Activated naive CD4-positive, alpha-beta T cell treated with anti-CD3 and anti-CD28 coated beads for 36 hours (primary cell): Measurements from ENCODE around the gene PRRC1. TPM values are rescaled to one million over a fixed set of nuclear protein-coding genes. Genes with fewer than 3 reads are reported as not detected.
A peak's percentile ranks its signal among the peaks of the same experiment; 100 is the strongest.

ENCODE experiments used
- CTCF ChIA-PET: fragments of 350-600 bp; sonication (Branson Sonifier 250); formaldehyde crosslinking; loops from one replicate; lab custom pipeline; 2021; ENCODE audit warnings: antibody characterized with exemption; lab: Charles Lee
- DNase-seq: peaks from one replicate; pipeline ENCODE4 v3.0.0-alpha.2; 2020
- H3K27ac Mint-ChIP-seq: one replicate; pipeline ENCODE4 v1.8.0; 2021; ENCODE audit warnings: mild to moderate bottlenecking, mixed read lengths
- H3K27me3 Mint-ChIP-seq: one replicate; pipeline ENCODE4 v1.8.0; 2021; ENCODE audit warnings: low read depth, mixed read lengths
- H3K36me3 Mint-ChIP-seq: one replicate; pipeline ENCODE4 v1.8.0; 2021; ENCODE audit warnings: low read depth, mixed read lengths
- H3K4me1 Mint-ChIP-seq: one replicate; pipeline ENCODE4 v1.8.0; 2021; ENCODE audit warnings: low read depth, mixed read lengths
- H3K4me3 Mint-ChIP-seq: one replicate; pipeline ENCODE4 v1.8.0; 2021; ENCODE audit warnings: mild to moderate bottlenecking, moderate library complexity, mixed read lengths
- H3K9me3 Mint-ChIP-seq: one replicate; pipeline ENCODE4 v1.8.0; 2021; ENCODE audit warnings: mixed read lengths
- intact Hi-C: fragments of 100-400 bp; cut with micrococcal nuclease; formaldehyde crosslinking; loops from one replicate; pipeline ENCODE4 v1.15.1; 2023
- total RNA-seq, 2 experiments: library from RNA; stranded (reverse); gene quantifications; one replicate each; pipeline ENCODE4 v1.2.3, GENCODE V29; 2021

The PRRC1 gene
- total RNA-seq, 2 experiments from 2014 or later = 34.1 to 35.1 TPM

- peaks cover 13% of the 10 kb centered on the region for H3K36me3 Mint-ChIP-seq
- H3K4me1 Mint-ChIP-seq = peaks cover 7% of the 10 kb centered on the region
- no peak for DNase-seq
- H3K9me3 Mint-ChIP-seq = no peaks in the 10 kb centered on the region
- intact Hi-C loops = no loop called here
- H3K4me3 Mint-ChIP-seq = no peak overlapping the region
- CTCF ChIA-PET = interaction anchor here (0.7 to 2.1 kb wide), 4 partner anchors 12 to 651 kb away, joined by 3 to 7 read pairs (median 4); no protein-coding TSS in a partner anchor
- H3K27ac Mint-ChIP-seq = no peak overlapping the region
- no peaks in the 10 kb centered on the region for H3K27me3 Mint-ChIP-seq
Observed at GRCh38 chr5:127550652-127551409, 33.4 kb downstream of the PRRC1 start.

- Mint-ChIP-seq H3K4me1 (peaks cover under 1% of the 10 kb centered on the region), H3K27me3 (no peaks in the 10 kb centered on the region), H3K4me3 (no peak overlapping the region), H3K27ac (no peak overlapping the region), H3K9me3 (no peaks in the 10 kb centered on the region), H3K36me3 (peaks cover 10% of the 10 kb centered on the region)
- CTCF ChIA-PET = interaction anchor here (0.9 kb wide), 1 partner anchor 12 kb away, joined by 3 read pairs; no protein-coding TSS in a partner anchor
- no peak for DNase-seq
- intact Hi-C loops = no loop called here
Observed at GRCh38 chr5:127551410-127552041, 34.1 kb downstream of the PRRC1 start.

DNA sequence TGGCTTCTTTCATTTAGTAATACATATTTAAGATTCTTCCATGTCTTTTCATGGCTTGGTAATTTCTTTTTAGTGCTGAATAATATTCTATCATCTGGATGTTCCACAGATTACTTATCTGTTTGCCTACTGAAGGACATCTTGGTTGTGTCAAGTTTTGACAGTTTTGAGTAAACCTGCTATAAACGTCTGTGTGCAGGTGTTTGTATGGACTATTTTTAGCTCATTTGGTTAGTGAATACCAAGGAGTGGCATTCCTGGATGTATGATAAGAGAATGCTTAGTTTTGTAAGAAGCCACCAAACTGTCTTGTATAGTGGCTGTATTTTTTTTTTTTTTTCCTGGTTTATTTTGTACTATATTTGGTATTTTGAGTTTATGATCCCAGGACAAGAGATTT is 38.4 kb downstream of the PRRC1 start:
- peaks cover 3% of the 10 kb centered on the region for H3K4me1 Mint-ChIP-seq
- H3K27me3 Mint-ChIP-seq = no peaks in the 10 kb centered on the region
- H3K27ac Mint-ChIP-seq = no peak overlapping the region
- H3K36me3 Mint-ChIP-seq = peaks cover 10% of the 10 kb centered on the region
- H3K4me3 Mint-ChIP-seq = no peak overlapping the region
- intact Hi-C loops = no loop called here
- no peaks in the 10 kb centered on the region for H3K9me3 Mint-ChIP-seq
- DNase-seq = no peak
- CTCF ChIA-PET = interaction anchor here (0.9 kb wide), 1 partner anchor 47 kb away, joined by 3 read pairs; no protein-coding TSS in a partner anchor

DNA sequence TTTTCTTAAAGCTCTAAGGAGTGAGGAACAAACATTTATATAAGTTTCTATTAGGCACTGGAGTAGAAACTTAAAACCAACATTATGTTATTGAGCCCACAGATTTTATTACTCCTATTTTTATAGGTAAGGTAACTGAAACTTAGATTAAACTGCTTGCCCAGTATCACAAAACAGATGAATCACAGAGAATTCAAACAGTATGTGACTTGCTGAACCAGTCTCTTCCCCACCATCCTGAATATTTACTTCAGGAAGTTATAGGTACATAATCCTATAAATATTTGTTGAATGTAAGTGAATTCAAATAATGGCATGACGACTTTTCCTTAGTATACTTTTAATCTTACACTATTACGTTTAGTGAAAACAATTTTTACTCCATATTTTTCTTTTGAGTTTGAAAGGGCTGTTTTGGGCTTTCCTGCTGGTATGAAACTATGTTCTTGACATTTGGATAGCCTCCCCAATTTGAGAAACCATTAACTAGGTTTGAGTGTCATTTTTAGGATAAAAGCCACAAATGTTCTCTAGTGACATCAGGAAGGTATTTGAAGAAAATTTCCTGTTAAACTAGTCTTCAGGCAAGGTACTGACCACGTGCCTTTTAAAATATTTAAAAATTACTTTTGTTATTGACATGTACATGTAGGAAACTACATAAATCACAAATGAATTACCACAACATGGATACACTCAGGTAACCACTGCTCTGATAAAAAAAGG is 39.3 kb downstream of the PRRC1 start:
- Mint-ChIP-seq H3K36me3 (peaks cover 10% of the 10 kb centered on the region), H3K27ac (no peak overlapping the region), H3K9me3 (no peaks in the 10 kb centered on the region), H3K4me3 (no peak overlapping the region), H3K4me1 (peaks cover 3% of the 10 kb centered on the region), H3K27me3 (no peaks in the 10 kb centered on the region)
- CTCF ChIA-PET = interaction anchor here (0.9 kb wide), 1 partner anchor 46 kb away, joined by 3 read pairs; no protein-coding TSS in a partner anchor
- intact Hi-C loops = no loop called here
- no peak for DNase-seq

DNA sequence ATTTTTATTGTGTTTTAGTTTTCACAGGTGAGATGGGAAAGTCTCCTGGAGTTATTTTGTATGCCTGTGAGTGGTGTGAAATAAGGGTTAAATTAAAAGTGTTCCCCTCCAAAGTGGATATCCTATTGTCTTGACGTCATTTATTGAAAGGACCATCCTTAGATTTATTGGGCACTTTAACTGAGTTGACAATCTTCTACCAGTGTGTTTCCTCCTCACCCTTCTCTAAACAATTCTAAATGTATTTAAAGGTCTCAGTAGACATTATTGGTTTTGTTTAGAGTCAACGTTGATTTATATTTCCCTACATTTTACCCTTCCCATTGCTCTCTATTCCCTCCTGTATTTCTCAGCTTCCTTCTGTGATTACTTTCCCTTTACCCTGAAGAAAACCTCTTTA is 40.8 kb downstream of the PRRC1 start:
- no peaks in the 10 kb centered on the region for H3K9me3 Mint-ChIP-seq
- intact Hi-C loops = no loop called here
- H3K27ac Mint-ChIP-seq = no peak overlapping the region
- CTCF ChIA-PET = no interaction called here
- no peaks in the 10 kb centered on the region for H3K27me3 Mint-ChIP-seq
- H3K36me3 Mint-ChIP-seq = peaks cover 7% of the 10 kb centered on the region
- no peak overlapping the region for H3K4me3 Mint-ChIP-seq
- H3K4me1 Mint-ChIP-seq = peaks cover 3% of the 10 kb centered on the region
- DNase-seq = no peak

GRCh38 chr5:127561254-127561653 is 43.8 kb downstream of the PRRC1 start:
- CTCF ChIA-PET = interaction anchor here (1.7 kb wide), 1 partner anchor 640 kb away, joined by 6 read pairs; no protein-coding TSS in a partner anchor
- no peak for DNase-seq
- no peak overlapping the region for H3K27ac Mint-ChIP-seq
- H3K9me3 Mint-ChIP-seq = no peaks in the 10 kb centered on the region
- no peak overlapping the region for H3K4me3 Mint-ChIP-seq
- H3K4me1 Mint-ChIP-seq = peaks cover 5% of the 10 kb centered on the region
- no peaks in the 10 kb centered on the region for H3K36me3 Mint-ChIP-seq
- intact Hi-C loops = loop anchor here (5.0 to 10.0 kb wide), 4 partner anchors 316 to 1344 kb away; partner anchors contain the start of gene SLC12A2
- peaks cover 4% of the 10 kb centered on the region for H3K27me3 Mint-ChIP-seq

DNA sequence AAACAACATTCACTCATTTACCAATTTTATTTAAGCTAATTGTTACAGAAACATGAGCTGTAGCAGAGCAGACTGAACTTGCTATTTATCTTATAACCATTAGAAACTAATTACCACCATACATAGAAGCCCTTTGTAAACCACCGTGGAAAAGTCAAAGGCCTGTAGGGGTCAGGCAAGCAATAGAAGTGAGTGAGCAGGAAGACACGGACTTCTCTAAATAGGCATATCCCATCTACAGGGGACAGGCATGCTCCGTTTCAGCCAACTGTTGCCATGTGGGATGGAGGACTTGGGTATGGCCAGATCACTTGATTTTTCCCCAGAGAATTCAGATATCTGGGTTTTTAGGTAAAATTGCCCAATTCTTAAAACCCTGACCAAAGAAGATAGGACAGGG is 44.8 kb downstream of the PRRC1 start:
- Mint-ChIP-seq H3K36me3 (no peaks in the 10 kb centered on the region), H3K9me3 (no peaks in the 10 kb centered on the region), H3K4me3 (no peak overlapping the region), H3K27ac (no peak overlapping the region), H3K27me3 (peaks cover 4% of the 10 kb centered on the region), H3K4me1 (peaks cover 5% of the 10 kb centered on the region)
- CTCF ChIA-PET = interaction anchor here (2.7 kb wide), 1 partner anchor 12 kb away, joined by 7 read pairs; no protein-coding TSS in a partner anchor
- intact Hi-C loops = loop anchor here (5.0 to 10.0 kb wide), 4 partner anchors 315 to 1343 kb away; partner anchors contain the start of gene SLC12A2
- peak; percentile 12 for DNase-seq

DNA sequence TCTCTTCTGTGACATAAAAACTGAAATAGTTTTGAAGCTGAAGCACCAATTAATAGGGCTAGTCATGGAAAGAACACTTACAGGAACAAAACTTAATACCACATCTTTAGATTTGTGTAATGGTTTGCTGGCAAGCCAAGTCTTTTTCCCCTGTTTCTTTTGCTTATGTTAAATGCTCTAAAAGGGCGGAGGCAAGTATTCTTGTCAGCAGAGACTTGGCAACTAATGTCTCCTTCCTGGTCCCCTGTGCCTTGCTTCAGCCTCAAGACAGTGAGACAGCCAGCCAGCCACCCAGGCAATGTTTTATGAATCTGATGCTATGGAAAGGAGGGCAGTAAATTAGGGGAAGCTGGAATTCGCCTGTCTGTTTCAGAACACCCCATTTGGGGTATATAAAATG is 45.7 kb downstream of the PRRC1 start:
- Mint-ChIP-seq H3K4me3 (no peak overlapping the region), H3K27me3 (peaks cover 10% of the 10 kb centered on the region), H3K4me1 (peaks cover 8% of the 10 kb centered on the region), H3K36me3 (no peaks in the 10 kb centered on the region), H3K27ac (no peak overlapping the region), H3K9me3 (no peaks in the 10 kb centered on the region)
- intact Hi-C loops = loop anchor here (5.0 to 10.0 kb wide), 4 partner anchors 314 to 1342 kb away; partner anchors contain the start of gene SLC12A2
- CTCF ChIA-PET = interaction anchor here (1.0 to 2.7 kb wide), 3 partner anchors 9 to 636 kb away, joined by 5 to 7 read pairs (median 7); no protein-coding TSS in a partner anchor
- DNase-seq = no peak

DNA sequence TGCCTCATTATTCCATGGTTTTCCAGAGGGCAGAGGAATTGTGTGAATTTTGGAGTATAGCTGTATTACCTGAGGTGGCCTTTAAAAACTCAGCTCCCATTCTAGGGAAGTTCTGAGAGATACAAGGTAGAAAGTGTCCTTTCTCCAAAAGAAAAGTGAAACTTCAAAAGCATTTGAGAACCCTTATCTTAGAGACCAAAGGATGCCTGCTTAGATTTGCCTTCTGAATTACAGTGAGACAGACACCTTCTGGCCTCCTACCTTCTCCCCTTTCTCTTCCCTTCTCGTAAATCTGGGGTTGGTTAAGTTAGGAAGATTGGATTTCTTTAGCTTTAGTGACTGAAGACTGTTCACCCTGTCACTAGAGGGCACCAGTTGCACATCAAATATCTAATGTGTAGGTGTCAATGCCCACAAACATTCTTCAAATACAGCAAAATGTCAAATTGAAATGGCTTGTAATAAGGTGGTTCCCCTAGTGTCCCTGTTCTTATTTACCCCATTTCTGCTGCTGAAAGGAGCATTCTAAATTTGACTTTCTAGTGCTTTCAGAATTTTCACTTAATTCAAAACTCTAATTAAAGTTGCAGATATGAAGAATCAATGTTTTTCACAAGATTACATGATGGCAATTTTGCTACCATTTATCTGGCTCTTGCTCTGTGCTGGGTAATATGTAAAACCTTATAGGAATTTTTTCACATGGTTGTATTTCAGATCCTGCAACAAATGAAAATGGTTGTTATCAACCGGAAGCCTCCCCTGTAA is 46.7 kb downstream of the PRRC1 start:
- Mint-ChIP-seq H3K27ac (no peak overlapping the region), H3K4me1 (peaks cover 7% of the 10 kb centered on the region), H3K27me3 (peaks cover 12% of the 10 kb centered on the region), H3K9me3 (no peaks in the 10 kb centered on the region), H3K4me3 (no peak overlapping the region), H3K36me3 (no peaks in the 10 kb centered on the region)
- intact Hi-C loops = loop anchor here (1.0 to 10.0 kb wide), 8 partner anchors 193 to 1341 kb away; partner anchors contain the start of gene SLC12A2
- DNase-seq = peak; percentile 69
- CTCF ChIA-PET = interaction anchor here (0.6 to 2.7 kb wide), 14 partner anchors 8 to 935 kb away, joined by 3 to 9 read pairs (median 3); no protein-coding TSS in a partner anchor

- no peaks in the 10 kb centered on the region for H3K36me3 Mint-ChIP-seq
- no peak overlapping the region for H3K27ac Mint-ChIP-seq
- CTCF ChIA-PET = no interaction called here
- no peak for DNase-seq
- peaks cover 22% of the 10 kb centered on the region for H3K27me3 Mint-ChIP-seq
- peaks cover 5% of the 10 kb centered on the region for H3K4me1 Mint-ChIP-seq
- no peak overlapping the region for H3K4me3 Mint-ChIP-seq
- H3K9me3 Mint-ChIP-seq = no peaks in the 10 kb centered on the region
- intact Hi-C loops = loop anchor here (2.0 to 10.0 kb wide), 2 partner anchors 1109 to 1339 kb away; no protein-coding TSS in a partner anchor
Observed at GRCh38 chr5:127565586-127566270, 48.3 kb downstream of the PRRC1 start.
